ENCODE results near the gene GOLT1A. TPM values are rescaled to one million over a fixed set of nuclear protein-coding genes. Genes with fewer than 3 reads are reported as not detected.
A peak's percentile ranks its signal among the peaks of the same experiment; 100 is the strongest.

Gene GOLT1A
- total RNA-seq, 1 donor from 2014 or later = not detected

GRCh38 chr1:204251926-204252689, 38.3 kb upstream of the GOLT1A start:
- peak overlapping the region; percentile 60 for H3K27ac Mint-ChIP-seq (ENCODE audit: unreplicated experiment)
- H3K4me3 Mint-ChIP-seq = no peak overlapping the region
- no peaks in the 10 kb centered on the region for H3K9me3 Mint-ChIP-seq
- no peaks in the 10 kb centered on the region for H3K36me3 Mint-ChIP-seq (ENCODE audit: low read depth)
- TF ChIP-seq, protein P1, sequence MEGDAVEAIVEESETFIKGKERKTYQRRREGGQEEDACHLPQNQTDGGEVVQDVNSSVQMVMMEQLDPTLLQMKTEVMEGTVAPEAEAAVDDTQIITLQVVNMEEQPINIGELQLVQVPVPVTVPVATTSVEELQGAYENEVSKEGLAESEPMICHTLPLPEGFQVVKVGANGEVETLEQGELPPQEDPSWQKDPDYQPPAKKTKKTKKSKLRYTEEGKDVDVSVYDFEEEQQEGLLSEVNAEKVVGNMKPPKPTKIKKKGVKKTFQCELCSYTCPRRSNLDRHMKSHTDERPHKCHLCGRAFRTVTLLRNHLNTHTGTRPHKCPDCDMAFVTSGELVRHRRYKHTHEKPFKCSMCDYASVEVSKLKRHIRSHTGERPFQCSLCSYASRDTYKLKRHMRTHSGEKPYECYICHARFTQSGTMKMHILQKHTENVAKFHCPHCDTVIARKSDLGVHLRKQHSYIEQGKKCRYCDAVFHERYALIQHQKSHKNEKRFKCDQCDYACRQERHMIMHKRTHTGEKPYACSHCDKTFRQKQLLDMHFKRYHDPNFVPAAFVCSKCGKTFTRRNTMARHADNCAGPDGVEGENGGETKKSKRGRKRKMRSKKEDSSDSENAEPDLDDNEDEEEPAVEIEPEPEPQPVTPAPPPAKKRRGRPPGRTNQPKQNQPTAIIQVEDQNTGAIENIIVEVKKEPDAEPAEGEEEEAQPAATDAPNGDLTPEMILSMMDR (conservative IDR thresholded peaks at IDR 0.05) = no peak
- H3K27me3 Mint-ChIP-seq (ENCODE audit: low read depth) = peaks cover 5% of the 10 kb centered on the region
- H3K4me1 Mint-ChIP-seq = peaks cover 37% of the 10 kb centered on the region
- no peak for DNase-seq (ENCODE audit: low read depth, low spot score)

GRCh38 chr1:204251286-204251685, 37.5 kb upstream of the GOLT1A start:
- H3K27me3 Mint-ChIP-seq (ENCODE audit: low read depth) = peaks cover 7% of the 10 kb centered on the region
- no peaks in the 10 kb centered on the region for H3K36me3 Mint-ChIP-seq (ENCODE audit: low read depth)
- no peak overlapping the region for H3K27ac Mint-ChIP-seq (ENCODE audit: unreplicated experiment)
- no peaks in the 10 kb centered on the region for H3K9me3 Mint-ChIP-seq
- TF ChIP-seq, protein P1 (conservative IDR thresholded peaks at IDR 0.05) = no peak
- peaks cover 34% of the 10 kb centered on the region for H3K4me1 Mint-ChIP-seq
- no peak overlapping the region for H3K4me3 Mint-ChIP-seq
- DNase-seq (ENCODE audit: low read depth, low spot score) = no peak

- Mint-ChIP-seq H3K4me3 (no peak overlapping the region), H3K36me3 (ENCODE audit: low read depth) (no peaks in the 10 kb centered on the region), H3K27me3 (ENCODE audit: low read depth) (peaks cover 7% of the 10 kb centered on the region), H3K9me3 (no peaks in the 10 kb centered on the region), H3K4me1 (peaks cover 26% of the 10 kb centered on the region), H3K27ac (ENCODE audit: unreplicated experiment) (peak overlapping the region; percentile 57)
- TF ChIP-seq, protein P1 (conservative IDR thresholded peaks at IDR 0.05) = no peak
- DNase-seq (ENCODE audit: low read depth, low spot score) = no peak
These were observed 36.7 kb upstream of the GOLT1A start for GRCh38 chr1:204250428-204251030.

- no peaks in the 10 kb centered on the region for H3K9me3 Mint-ChIP-seq
- no peak overlapping the region for H3K4me3 Mint-ChIP-seq
- peak overlapping the region; percentile 57 for H3K27ac Mint-ChIP-seq (ENCODE audit: unreplicated experiment)
- no peaks in the 10 kb centered on the region for H3K36me3 Mint-ChIP-seq (ENCODE audit: low read depth)
- H3K27me3 Mint-ChIP-seq (ENCODE audit: low read depth) = peaks cover 7% of the 10 kb centered on the region
- TF ChIP-seq, protein P1 (conservative IDR thresholded peaks at IDR 0.05) = no peak
- peaks cover 20% of the 10 kb centered on the region for H3K4me1 Mint-ChIP-seq
- no peak for DNase-seq (ENCODE audit: low read depth, low spot score)
These were observed 36.1 kb upstream of the GOLT1A start for GRCh38 chr1:204249736-204250427.

DNA sequence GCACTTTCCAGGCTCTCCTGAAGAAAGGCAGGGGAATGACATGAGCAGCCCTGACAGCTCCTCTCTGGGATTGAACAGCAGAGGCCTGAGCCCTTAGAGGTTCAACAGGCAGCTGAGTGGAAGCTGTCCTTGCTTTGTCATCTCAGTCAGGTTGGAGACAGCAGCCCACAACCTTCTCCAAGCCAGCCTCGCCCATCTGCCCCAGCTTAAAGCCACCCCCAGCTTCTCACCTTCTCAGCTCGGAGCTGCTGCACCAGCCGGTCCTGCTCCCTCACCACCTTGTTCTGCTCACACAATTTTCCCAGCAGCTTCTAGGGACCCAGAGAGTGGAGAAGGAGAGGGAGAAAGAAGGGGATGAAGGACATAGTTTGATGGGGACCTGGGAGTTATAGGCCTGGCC, 35.2 kb upstream of the GOLT1A start:
- no peak overlapping the region for H3K27ac Mint-ChIP-seq (ENCODE audit: unreplicated experiment)
- H3K36me3 Mint-ChIP-seq (ENCODE audit: low read depth) = no peaks in the 10 kb centered on the region
- H3K4me3 Mint-ChIP-seq = no peak overlapping the region
- DNase-seq (ENCODE audit: low read depth, low spot score) = no peak
- H3K4me1 Mint-ChIP-seq = peaks cover 14% of the 10 kb centered on the region
- TF ChIP-seq, protein P1 (conservative IDR thresholded peaks at IDR 0.05) = no peak
- no peaks in the 10 kb centered on the region for H3K9me3 Mint-ChIP-seq
- H3K27me3 Mint-ChIP-seq (ENCODE audit: low read depth) = peaks cover 7% of the 10 kb centered on the region
